GM12878 (cell line): ENCODE data around the gene CNNM2. TPM values are rescaled to one million over a fixed set of nuclear protein-coding genes. Genes with fewer than 3 reads are reported as not detected.

Experiments used
- ATAC-seq: fragments of 200-7000 bp; cut with Tn5 transposase; 3 replicates; pipeline ENCODE4 v1.9.1; 2020; ENCODE audit warnings: mild to moderate bottlenecking, moderate library complexity
- BruUV-seq: library from RNA; stranded (reverse); fragments of 400-500 nt; replicated peaks from 2 replicates; lab custom pipeline; 2021; lab: Mats Ljungman, UMichigan
- CTCF ChIA-PET: fragments of 300-600 bp; sonication (Branson Sonifier 250); formaldehyde crosslinking; extraction: SDS; loops from one replicate; lab custom pipeline; 2021; ENCODE audit warnings: inconsistent platforms; lab: Yijun Ruan, JAX
- POLR2A ChIA-PET: fragments of 350-600 bp; formaldehyde crosslinking; extraction: SDS; loops from one replicate; lab custom pipeline; 2021; ENCODE audit warnings: inconsistent platforms; lab: Charles Lee
- RAD21 ChIA-PET: fragments of 300-600 bp; sonication (Branson Sonifier 250); formaldehyde crosslinking; loops from one replicate; lab custom pipeline; 2023; ENCODE audit warnings: antibody characterized with exemption; ENCODE audit not compliant: unreplicated experiment; lab: Charles Lee
- SMC1A ChIA-PET: fragments of 300-600 bp; sonication (Branson Sonifier 250); formaldehyde crosslinking; loops from one replicate; lab custom pipeline; 2023; ENCODE audit not compliant: unreplicated experiment, uncharacterized antibody; lab: Charles Lee
- DNase-seq: peaks from one replicate; pipeline ENCODE4 v3.0.0-alpha.2; 2011; ENCODE audit warnings: low read depth, low spot score
- FAIRE-seq: peaks from 3 replicates; lab custom pipeline; 2011; peaks lifted over from hg19 to GRCh38; lab: Jason Lieb, UNC
- H2AFZ ChIP-seq: 2 replicates; pipeline ENCODE4 v1.6.0; 2011; ENCODE audit warnings: low read depth, low read length, control low read depth; ENCODE audit not compliant: control insufficient read depth
- H3K27ac ChIP-seq: 2 replicates; pipeline ENCODE4 v1.5.1; 2011; ENCODE audit warnings: control low read depth; ENCODE audit not compliant: control insufficient read depth, insufficient read depth
- H3K27me3 ChIP-seq, 2 experiments: replicated peaks in 1 of 2; 2 replicates each; pipeline versions ENCODE4 v1.6.0 to v1.6.1; 2011; ENCODE audit warnings: low read length in 1 of 2; ENCODE audit not compliant: control insufficient read depth in 2 of 2, insufficient read depth in 2 of 2
- H3K36me3 ChIP-seq, 2 experiments: 2 replicates each; pipeline ENCODE4 v1.5.1; 2011; ENCODE audit warnings: low read length in 1 of 2; ENCODE audit not compliant: control insufficient read depth in 2 of 2, insufficient read depth in 2 of 2
- H3K4me1 ChIP-seq: 2 replicates; pipeline ENCODE4 v1.6.1; 2011; ENCODE audit warnings: mild to moderate bottlenecking, low read length, moderate library complexity, mixed read lengths; ENCODE audit not compliant: control insufficient read depth, insufficient read depth
- H3K4me2 ChIP-seq: 2 replicates; pipeline ENCODE4 v1.6.0; 2011; ENCODE audit warnings: control low read depth; ENCODE audit not compliant: control insufficient read depth, insufficient read depth
- H3K4me3 ChIP-seq: fragments of 200-600 bp; sonication (generic); 2 replicates; pipeline ENCODE4 v1.5.1; 2016
- H3K79me2 ChIP-seq: 2 replicates; pipeline ENCODE4 v1.6.0; 2011; ENCODE audit warnings: low read length; ENCODE audit not compliant: control insufficient read depth, insufficient read depth
- H3K9ac ChIP-seq: 2 replicates; pipeline ENCODE4 v1.8.0; 2011; ENCODE audit warnings: low read length, control low read depth, mixed read lengths; ENCODE audit not compliant: control insufficient read depth, insufficient read depth
- H3K9me3 ChIP-seq: replicated peaks from 3 replicates; pipeline ENCODE4 v1.5.1; 2011; ENCODE audit warnings: mild to moderate bottlenecking, low read length; ENCODE audit not compliant: control insufficient read depth, insufficient read depth
- H4K20me1 ChIP-seq: 2 replicates; pipeline ENCODE4 v1.6.0; 2011; ENCODE audit not compliant: control insufficient read depth, insufficient read depth
- BACH1 ChIP-seq: fragments of 450-650 bp; IDR thresholded peaks from 2 replicates; pipeline ENCODE4 v1.6.1; 2017; ENCODE audit warnings: mild to moderate bottlenecking, borderline replicate concordance
- CUX1 ChIP-seq: IDR thresholded peaks from 2 replicates; pipeline ENCODE4 v1.6.1; 2012; ENCODE audit warnings: improper control_type of control experiment, low read depth, low read length; ENCODE audit not compliant: insufficient replicate concordance
- FOS ChIP-seq: IDR thresholded peaks from 3 replicates; pipeline ENCODE4 v1.6.1; 2011; ENCODE audit warnings: borderline replicate concordance; ENCODE audit not compliant: insufficient read length; ENCODE audit errors: extremely low read depth
- HDAC2 ChIP-seq: fragments of 200-600 bp; sonication (generic); IDR thresholded peaks from 2 replicates; pipeline ENCODE4 v1.6.1; 2017
- IKZF1 ChIP-seq: fragments of 450-650 bp; conservative IDR thresholded peaks from 2 replicates; pipeline ENCODE4 v1.6.1; 2017; ENCODE audit warnings: antibody characterized with exemption, mild to moderate bottlenecking
- IKZF2 ChIP-seq, 2 experiments: fragments of 450-650 bp; IDR thresholded peaks; 2 replicates each; pipeline ENCODE4 v1.6.1; 2017; ENCODE audit warnings: mild to moderate bottlenecking in 2 of 2, moderate library complexity in 2 of 2
- JUNB ChIP-seq: IDR thresholded peaks from 2 replicates; pipeline ENCODE4 v1.6.1; 2016; ENCODE audit warnings: antibody characterized with exemption, mild to moderate bottlenecking
- NRF1 ChIP-seq: conservative IDR thresholded peaks from 2 replicates; pipeline ENCODE4 v1.6.1; 2011; ENCODE audit warnings: mild to moderate bottlenecking, low read depth, low read length, improper control_type of control experiment
- ZNF207 ChIP-seq: fragments of 450-650 bp; IDR thresholded peaks from 2 replicates; pipeline ENCODE4 v1.6.1; 2014; ENCODE audit warnings: antibody characterized with exemption, mild to moderate bottlenecking, borderline replicate concordance
- ZNF217 ChIP-seq: fragments of 450-650 bp; IDR thresholded peaks from 2 replicates; pipeline ENCODE4 v1.6.1; 2017; ENCODE audit warnings: antibody characterized with exemption, mild to moderate bottlenecking
- ZNF274 ChIP-seq: IDR thresholded peaks from one replicate; pipeline ENCODE4 v1.8.0; 2011; ENCODE audit not compliant: insufficient read length, insufficient read depth
- ZNF592 ChIP-seq: fragments of 450-650 bp; IDR thresholded peaks from 2 replicates; pipeline ENCODE4 v1.6.1; 2017; ENCODE audit warnings: mild to moderate bottlenecking, moderate library complexity
- WGBS: methylation state at CpG from one replicate; pipeline ENCODE4 v1.1.6; 2016; ENCODE audit warnings: low lambda C conversion rate; ENCODE audit not compliant: insufficient replicate concordance, insufficient coverage; ENCODE audit errors: missing lambda C conversion rate; 5-methylcytosine and 5-hydroxymethylcytosine counted together
- in situ Hi-C: fragments of 300-500 bp; cut with MboI; formaldehyde crosslinking; loops from 9 replicates; pipeline ENCODE4 v1.14.3; 2018; ENCODE audit warnings: mixed read lengths
- intact Hi-C: fragments of 100-400 bp; cut with micrococcal nuclease; formaldehyde crosslinking; loops from one replicate; pipeline ENCODE4 v1.14.2; 2022; ENCODE audit not compliant: unreplicated experiment
- polyA plus RNA-seq, 11 experiments: library from polyadenylated mRNA; depleted of rRNA in 4 of 11; unstranded in 6 of 11; stranded (reverse) in 5 of 11; fragments of >200 nt; fragmentation: Nextera tagmentation in 4 of 11; fragmentation: Illumina TruSeq in 1 of 11; extraction: Ambion mirVana in 4 of 11; extraction: Trizol in 1 of 11; gene quantifications; 1 replicate in 1 of 11; 2 replicates in 10 of 11; pipeline versions ENCODE4 v1.2.1 to v1.2.3, GENCODE V29; 2011 to 2016; ENCODE audit warnings: inconsistent platforms in 2 of 11, missing spikeins in 2 of 11, low read depth in 1 of 11
- total RNA-seq, 4 experiments: library from RNA; depleted of rRNA in 3 of 4; stranded (reverse); fragments of >200 nt in 3 of 4; fragmentation: Illumina TruSeq in 1 of 4; extraction: Trizol in 1 of 4; gene quantifications; 2 replicates each; pipeline versions ENCODE4 v1.2.1 to v1.2.3, GENCODE V29; 2013 to 2021

The CNNM2 gene
- total and polyA plus RNA-seq, 10 of the 15 experiments (the other 5 are each of a cell fraction or from before 2014, with no cell fraction given), result 0.18 to 7.3 (median 2.5) TPM

GRCh38 chr10:102914781-102915180, 3.3 kb upstream of the CNNM2 start (continued):
- no peak for TF ChIP-seq IKZF1
- no peak for TF ChIP-seq IKZF2 (IDR thresholded peaks at IDR 0.05)

- no peak for ATAC-seq
- Histone ChIP-seq H3K79me2 (peaks cover 4% of the 10 kb centered on the region), H3K4me3 (no peak overlapping the region), H4K20me1 (no peaks in the 10 kb centered on the region), H3K27ac (no peak overlapping the region), H3K4me1 (peaks cover 16% of the 10 kb centered on the region), H3K36me3 (no peaks in the 10 kb centered on the region), H3K4me2 (no peak overlapping the region), H3K9me3 (no peaks in the 10 kb centered on the region), H3K27me3 (no peaks in the 10 kb centered on the region; a peak in 1 of 4 replicates), H3K9ac (no peak overlapping the region), H2AFZ (no peak overlapping the region)
- ChIA-PET CTCF (interaction anchor here (0.8 to 6.2 kb wide), 8 partner anchors 125 to 417 kb away, joined by 3 to 174 read pairs (median 8); partner anchors contain the start of genes RPEL1 and WBP1L), RAD21 (interaction anchor here (1.0 to 5.7 kb wide), 6 partner anchors 8 to 328 kb away, joined by 3 to 63 read pairs (median 18); no protein-coding TSS in a partner anchor), SMC1A (interaction anchor here (0.5 to 15.0 kb wide), 3 partner anchors 154 to 1178 kb away, joined by 3 to 164 read pairs (median 50); partner anchors contain the start of gene RPEL1), POLR2A (interaction anchor here (0.6 to 2.4 kb wide), 2 partner anchors 151 to 326 kb away, joined by 4 to 7 read pairs; no protein-coding TSS in a partner anchor)
- intact Hi-C loops (loop anchor here (2.0 to 5.0 kb wide), 2 partner anchors 136 to 569 kb away; no protein-coding TSS in a partner anchor), in situ Hi-C loops (loop anchor here (5.0 kb wide), 2 partner anchors 151 to 326 kb away; no protein-coding TSS in a partner anchor)
- 71% methylated on average over 7 of the region's 7 CpGs for whole genome bisulfite sequencing
- no TSS peak for BruUV-seq
- no peak for DNase-seq
- no peak for FAIRE-seq
- TF ChIP-seq HDAC2 (no peak), BACH1 (no peak), ZNF207 (no peak), ZNF592 (no peak), CUX1 (no peak), ZNF274 (no peak), FOS (no peak), ZNF217 (no peak), NRF1 (no peak), JUNB (no peak)
Measured at GRCh38 chr10:102916173-102916572, 1.9 kb upstream of the CNNM2 start.
